Large intestine (tissue), 3 donors: ENCODE data around the gene ITGA2. TPM values are rescaled to one million over a fixed set of nuclear protein-coding genes. Genes with fewer than 3 reads are reported as not detected.

Source experiments
- DNase-seq, 2 donors: peaks; one replicate each; pipeline versions ENCODE4 v3.0.0 to v3.0.0-alpha.2; 2013
- H3K27ac ChIP-seq: one replicate; pipeline ENCODE4 v1.5.1; 2013; ENCODE audit warnings: low read length
- H3K27me3 ChIP-seq: 2 replicates; pipeline ENCODE4 v1.6.1; 2013; ENCODE audit warnings: low read length; ENCODE audit not compliant: control insufficient read depth, insufficient read depth
- H3K36me3 ChIP-seq: 2 replicates; pipeline ENCODE4 v1.6.1; 2013; ENCODE audit warnings: low read length; ENCODE audit not compliant: control insufficient read depth, insufficient read depth
- H3K4me1 ChIP-seq: one replicate; pipeline ENCODE4 v1.6.1; 2013; ENCODE audit warnings: low read length; ENCODE audit not compliant: control insufficient read depth, insufficient read depth
- H3K4me3 ChIP-seq: one replicate; pipeline ENCODE4 v1.5.1; 2013; ENCODE audit warnings: low read length
- H3K9me3 ChIP-seq: one replicate; pipeline ENCODE4 v1.6.1; 2013; ENCODE audit warnings: mild to moderate bottlenecking, low read depth, low read length, moderate library complexity; ENCODE audit not compliant: control insufficient read depth
- WGBS: methylation state at CpG from one replicate; pipeline ENCODE4 v1.1.5; 2013; ENCODE audit warnings: low lambda C conversion rate; ENCODE audit not compliant: insufficient coverage; 5-methylcytosine and 5-hydroxymethylcytosine counted together
- polyA plus RNA-seq: library from polyadenylated mRNA; unstranded; fragments of 120-200 nt; gene quantifications from one replicate; pipeline ENCODE4 v1.2.1, GENCODE V29; 2013

The ITGA2 gene
- polyA plus RNA-seq, 1 donor = 13.7 TPM

GRCh38 chr5:52998552-52999313, 9.6 kb downstream of the ITGA2 start:
- 82% methylated on average over 2 of the region's 2 CpGs for WGBS
- H3K27ac ChIP-seq = no peak overlapping the region
- H3K9me3 ChIP-seq = no peaks in the 10 kb centered on the region
- no peaks in the 10 kb centered on the region for H3K27me3 ChIP-seq
- no peaks in the 10 kb centered on the region for H3K4me1 ChIP-seq
- H3K4me3 ChIP-seq = no peak overlapping the region
- DNase-seq = no peak
- H3K36me3 ChIP-seq = no peaks in the 10 kb centered on the region

GRCh38 chr5:52999344-52999949, 10.3 kb downstream of the ITGA2 start:
- WGBS = 83% methylated on average over 1 of the region's 1 CpG
- Histone ChIP-seq H3K4me1 (no peaks in the 10 kb centered on the region), H3K36me3 (no peaks in the 10 kb centered on the region), H3K27ac (no peak overlapping the region), H3K9me3 (no peaks in the 10 kb centered on the region), H3K4me3 (no peak overlapping the region), H3K27me3 (no peaks in the 10 kb centered on the region)
- no peak for DNase-seq

GRCh38 chr5:53001541-53001940, 12.4 kb downstream of the ITGA2 start:
- no peak for DNase-seq
- Histone ChIP-seq H3K27me3 (no peaks in the 10 kb centered on the region), H3K4me1 (no peaks in the 10 kb centered on the region), H3K4me3 (no peak overlapping the region), H3K9me3 (no peaks in the 10 kb centered on the region), H3K36me3 (no peaks in the 10 kb centered on the region), H3K27ac (no peak overlapping the region)
- WGBS = no CpG with 5 or more reads among the region's 4 CpGs

GRCh38 chr5:53002491-53002890, 13.3 kb downstream of the ITGA2 start:
- no peaks in the 10 kb centered on the region for H3K27me3 ChIP-seq
- no CpG with 5 or more reads among the region's 1 CpG for WGBS

GRCh38 chr5:53003144-53003543, 14.0 kb downstream of the ITGA2 start:
- Histone ChIP-seq H3K27me3 (no peaks in the 10 kb centered on the region), H3K36me3 (no peaks in the 10 kb centered on the region), H3K4me3 (no peak overlapping the region), H3K27ac (no peak overlapping the region), H3K4me1 (no peaks in the 10 kb centered on the region), H3K9me3 (no peaks in the 10 kb centered on the region)
- no CpG with 5 or more reads among the region's 1 CpG for WGBS
- no peak for DNase-seq

More at GRCh38 chr5:53002491-53002890, 13.3 kb downstream of the ITGA2 start:
- Histone ChIP-seq H3K9me3 (no peaks in the 10 kb centered on the region), H3K4me1 (no peaks in the 10 kb centered on the region), H3K27ac (no peak overlapping the region), H3K36me3 (no peaks in the 10 kb centered on the region), H3K4me3 (no peak overlapping the region)
- no peak for DNase-seq

GRCh38 chr5:53006911-53007890, 18.0 kb downstream of the ITGA2 start:
- WGBS = 71% methylated on average over 3 of the region's 4 CpGs
- Histone ChIP-seq H3K4me3 (no peak overlapping the region), H3K27me3 (no peaks in the 10 kb centered on the region), H3K27ac (no peak overlapping the region), H3K4me1 (no peaks in the 10 kb centered on the region), H3K36me3 (no peaks in the 10 kb centered on the region), H3K9me3 (no peaks in the 10 kb centered on the region)
- DNase-seq = no peak

- DNase-seq = peak in 1 of 2 donors; percentile 30
- H3K9me3 ChIP-seq = no peaks in the 10 kb centered on the region
- no peaks in the 10 kb centered on the region for H3K4me1 ChIP-seq
- H3K27ac ChIP-seq = no peak overlapping the region
- no CpG with 5 or more reads among the region's 1 CpG for WGBS
- H3K4me3 ChIP-seq = no peak overlapping the region
- no peaks in the 10 kb centered on the region for H3K36me3 ChIP-seq
- H3K27me3 ChIP-seq = no peaks in the 10 kb centered on the region
Observed at GRCh38 chr5:53008751-53009150, 19.6 kb downstream of the ITGA2 start.

- H3K4me3 ChIP-seq = no peak overlapping the region
- WGBS = no CpG with 5 or more reads among the region's 1 CpG
- no peaks in the 10 kb centered on the region for H3K9me3 ChIP-seq
- H3K4me1 ChIP-seq = no peaks in the 10 kb centered on the region
- no peaks in the 10 kb centered on the region for H3K36me3 ChIP-seq
- H3K27me3 ChIP-seq = no peaks in the 10 kb centered on the region
- no peak for DNase-seq
- no peak overlapping the region for H3K27ac ChIP-seq
Observed at GRCh38 chr5:53009816-53010215, 20.7 kb downstream of the ITGA2 start.

GRCh38 chr5:53010814-53011213, 21.7 kb downstream of the ITGA2 start:
- H3K27ac ChIP-seq = no peak overlapping the region
- no peak for DNase-seq
- no peak overlapping the region for H3K4me3 ChIP-seq
- H3K27me3 ChIP-seq = no peaks in the 10 kb centered on the region
- no peaks in the 10 kb centered on the region for H3K9me3 ChIP-seq
- 0% methylated on average over 1 of the region's 1 CpG for WGBS
- no peaks in the 10 kb centered on the region for H3K4me1 ChIP-seq
- no peaks in the 10 kb centered on the region for H3K36me3 ChIP-seq

- DNase-seq = no peak
- no CpG with 5 or more reads among the region's 1 CpG for WGBS
- H3K27me3 ChIP-seq = no peaks in the 10 kb centered on the region
- no peak overlapping the region for H3K27ac ChIP-seq
- no peaks in the 10 kb centered on the region for H3K9me3 ChIP-seq
- no peaks in the 10 kb centered on the region for H3K4me1 ChIP-seq
- H3K36me3 ChIP-seq = no peaks in the 10 kb centered on the region
- no peak overlapping the region for H3K4me3 ChIP-seq
Observed at GRCh38 chr5:53011233-53011632, 22.1 kb downstream of the ITGA2 start.
